GM20431 (cell line): ENCODE measurements around the gene VARS1.
"Not testable (repeated sequence)": the region's sequence is repeated elsewhere in the genome, so short reads cannot be mapped to it uniquely, and the experiment has no call there.

ENCODE experiments used
- in situ Hi-C: fragments of 300-500 bp; cut with MseI, MboI; formaldehyde crosslinking; loops from one replicate; pipeline ENCODE4 v1.15.0; 2020; ENCODE audit warnings: low sequenced_read_pairs; ENCODE audit not compliant: unreplicated experiment

The VARS1 gene

DNA sequence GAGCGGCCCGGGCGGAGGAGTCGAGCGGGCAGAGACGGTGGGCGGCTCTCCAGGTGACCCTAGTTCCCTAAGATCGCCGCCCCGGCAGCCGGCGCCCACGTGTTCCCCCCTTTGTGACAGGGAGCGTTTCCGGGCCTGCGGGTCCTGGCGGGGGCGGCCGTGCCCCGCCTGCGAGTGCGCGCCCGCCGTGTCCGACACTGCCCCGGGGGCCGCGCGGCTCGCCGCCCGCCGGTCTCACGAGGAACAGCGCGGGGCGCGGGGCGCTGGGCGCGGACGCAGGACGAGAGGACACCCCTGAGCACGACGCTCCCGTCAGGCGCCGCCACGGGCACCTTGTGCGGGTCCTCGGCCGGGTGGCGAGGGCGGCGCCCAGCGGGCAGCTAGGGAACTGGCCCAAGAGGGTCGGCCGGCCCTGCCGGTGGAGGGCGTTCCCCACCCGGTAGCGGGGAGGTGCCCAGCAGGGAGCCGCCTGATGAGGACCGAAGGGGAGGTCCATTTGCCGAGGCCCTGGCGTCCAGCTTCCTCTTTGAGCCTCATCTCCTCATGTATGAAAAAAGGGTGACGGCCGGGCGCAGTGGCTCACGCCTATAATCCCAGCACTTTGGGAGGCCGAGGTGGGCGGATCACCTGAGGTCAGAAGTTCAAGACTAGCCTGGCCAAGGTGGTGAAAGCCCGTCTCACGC lies at the start of gene VARS1:
Gene VARS1, minus strand, starts transcription at position 137 of the 683 bp plus-strand sequence. CDS start 535 bp downstream, outside the sequence.
- in situ Hi-C loops = no loop called here

- in situ Hi-C loops = no loop called here
Observed at GRCh38 chr6:31844507-31844906, 49.0 kb upstream of the VARS1 start.

DNA sequence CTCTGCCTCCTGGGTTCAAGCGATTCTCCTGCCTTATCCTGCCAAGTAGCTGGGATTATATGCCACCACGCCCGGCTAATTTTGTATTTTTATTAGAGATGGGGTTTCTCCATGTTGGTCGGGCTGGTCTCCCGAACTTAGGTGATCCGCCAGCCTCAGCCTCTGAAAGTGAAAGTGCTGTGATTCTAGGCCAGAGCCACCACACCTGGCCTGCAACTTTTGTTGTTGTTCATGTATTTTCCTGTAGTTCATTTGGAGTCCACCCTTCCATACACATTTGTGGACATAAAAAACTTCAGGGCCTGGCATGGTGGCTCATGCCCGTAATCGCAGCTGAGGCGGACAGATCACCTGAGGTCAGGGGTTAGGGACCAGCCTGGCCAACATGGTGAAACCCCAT lies 46.5 kb upstream of the VARS1 start:
- in situ Hi-C loops = no loop called here

- in situ Hi-C loops = not testable (repeated sequence)
Observed at GRCh38 chr6:31839779-31840126, 44.2 kb upstream of the VARS1 start.

DNA sequence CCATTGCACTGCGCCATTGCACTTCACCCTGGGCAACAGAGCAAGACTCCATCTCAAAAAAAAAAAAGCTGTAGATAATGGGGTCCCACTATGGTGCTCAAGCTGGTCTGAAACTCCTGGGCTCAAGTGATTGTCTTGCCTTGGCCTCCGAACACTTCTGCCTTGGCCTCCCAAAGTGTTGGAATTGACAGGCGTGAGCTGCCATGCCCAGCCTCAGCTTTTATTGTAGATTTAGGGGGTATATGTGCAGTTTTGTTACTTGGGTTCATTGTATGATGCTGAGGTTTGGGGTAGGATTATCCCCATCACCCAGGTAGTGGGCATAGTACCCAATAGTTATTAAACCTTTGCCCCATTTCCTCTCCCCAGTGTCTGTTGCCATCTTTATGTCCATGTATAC lies 43.4 kb upstream of the VARS1 start:
- in situ Hi-C loops = no loop called here

- in situ Hi-C loops = not testable (repeated sequence)
Observed at GRCh38 chr6:31838114-31838553, 42.6 kb upstream of the VARS1 start.

DNA sequence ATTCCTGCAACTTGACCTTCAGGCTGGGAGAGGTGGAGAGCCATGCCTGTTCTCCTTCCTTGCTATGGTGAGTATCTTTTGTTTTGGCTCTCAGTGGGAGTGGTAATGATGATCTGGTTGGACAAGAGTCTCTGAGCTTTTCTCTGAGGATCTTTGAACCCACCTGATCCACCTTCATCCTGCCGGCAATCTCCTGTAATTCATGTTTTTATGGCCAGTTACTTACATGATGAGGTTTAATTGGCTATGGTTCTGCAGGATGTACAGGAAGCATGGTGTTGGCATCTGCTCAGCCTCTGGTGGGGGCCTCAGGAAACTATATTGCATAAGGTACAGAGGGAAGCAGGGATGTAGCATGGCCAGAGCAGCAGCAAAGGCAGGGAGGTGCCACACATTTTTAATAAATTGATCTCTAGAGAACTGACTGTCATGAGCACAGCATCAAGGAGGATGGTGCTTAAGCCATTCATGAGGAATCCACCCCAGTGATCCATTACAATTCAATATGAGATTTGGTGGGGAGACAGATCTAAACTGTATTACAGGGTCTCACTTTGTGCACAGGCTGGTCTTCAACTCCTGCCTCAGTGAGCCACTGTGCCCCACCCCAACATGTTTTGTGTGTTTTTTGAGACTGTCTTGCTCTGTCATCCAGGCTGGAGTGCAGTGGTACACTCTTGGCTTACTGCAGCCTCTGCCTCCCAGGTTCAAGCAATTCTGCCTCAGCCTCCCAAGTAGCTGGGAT lies 42.0 kb upstream of the VARS1 start:
- in situ Hi-C loops = no loop called here

GRCh38 chr6:31836474-31837368 lies 41.2 kb upstream of the VARS1 start:
- in situ Hi-C loops = no loop called here

DNA sequence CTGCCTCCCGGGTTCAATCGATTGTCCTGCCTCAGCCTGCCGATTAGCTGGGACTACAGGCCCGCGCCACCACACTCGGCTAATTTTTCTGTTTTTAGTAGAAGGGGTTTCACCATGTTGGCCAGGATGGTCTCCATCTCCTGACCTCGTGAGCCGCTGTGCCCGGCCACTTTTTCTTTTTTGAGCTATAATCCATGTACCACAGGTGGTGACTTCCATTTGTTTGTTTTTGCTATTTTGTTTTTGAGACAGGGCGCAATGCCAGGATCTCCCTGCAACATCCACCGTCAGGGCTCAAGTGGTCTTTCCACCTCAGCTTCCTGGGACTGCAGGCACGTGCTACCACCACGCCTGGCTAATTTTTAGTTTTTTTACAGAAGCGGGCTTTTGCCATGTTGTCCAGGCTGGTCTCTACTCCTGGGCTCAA lies 40.5 kb upstream of the VARS1 start:
- in situ Hi-C loops = no loop called here

DNA sequence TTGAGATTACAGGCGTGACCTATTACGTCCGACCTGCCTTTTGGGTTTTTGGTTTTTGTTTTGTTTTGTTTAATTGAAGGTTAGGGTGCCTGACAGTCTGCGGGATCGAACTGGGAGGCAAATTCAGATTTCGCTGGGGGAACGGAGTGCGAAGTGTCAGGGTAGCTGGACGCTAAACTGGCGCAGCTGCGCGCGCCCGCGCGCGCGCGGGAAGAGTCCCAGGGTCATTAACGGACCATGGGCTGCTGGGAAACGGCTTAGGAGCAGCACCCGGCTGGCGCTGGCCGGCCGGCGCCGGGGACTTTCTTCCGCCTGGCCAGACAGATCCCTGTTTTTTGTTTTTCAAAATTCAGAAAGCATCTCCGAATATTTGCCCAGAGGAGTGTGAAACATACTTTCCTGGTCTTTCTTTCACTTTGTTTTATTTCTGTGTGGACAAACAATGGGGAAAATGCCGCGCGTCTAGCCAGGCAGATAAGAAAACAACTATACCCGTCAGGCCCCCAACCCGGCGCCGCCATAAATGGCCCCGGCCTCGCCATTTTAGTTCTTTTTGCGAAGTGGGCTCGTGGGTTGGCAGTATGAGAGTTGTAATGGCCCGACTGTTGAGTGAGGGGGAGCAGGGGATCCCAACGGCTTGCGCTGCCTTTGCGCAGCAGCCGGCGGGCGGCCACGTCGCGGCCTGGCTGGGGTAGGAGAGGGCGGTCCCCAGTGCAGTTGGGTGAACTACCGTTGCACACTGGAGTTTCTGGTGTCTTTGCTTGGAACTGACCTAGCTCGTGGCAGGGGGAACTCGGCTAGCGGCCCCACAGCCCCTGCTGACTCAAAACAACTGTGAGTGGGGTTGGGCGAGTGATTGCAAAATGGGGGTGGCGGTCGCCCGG lies 39.1 kb upstream of the VARS1 start:
- in situ Hi-C loops = no loop called here

DNA sequence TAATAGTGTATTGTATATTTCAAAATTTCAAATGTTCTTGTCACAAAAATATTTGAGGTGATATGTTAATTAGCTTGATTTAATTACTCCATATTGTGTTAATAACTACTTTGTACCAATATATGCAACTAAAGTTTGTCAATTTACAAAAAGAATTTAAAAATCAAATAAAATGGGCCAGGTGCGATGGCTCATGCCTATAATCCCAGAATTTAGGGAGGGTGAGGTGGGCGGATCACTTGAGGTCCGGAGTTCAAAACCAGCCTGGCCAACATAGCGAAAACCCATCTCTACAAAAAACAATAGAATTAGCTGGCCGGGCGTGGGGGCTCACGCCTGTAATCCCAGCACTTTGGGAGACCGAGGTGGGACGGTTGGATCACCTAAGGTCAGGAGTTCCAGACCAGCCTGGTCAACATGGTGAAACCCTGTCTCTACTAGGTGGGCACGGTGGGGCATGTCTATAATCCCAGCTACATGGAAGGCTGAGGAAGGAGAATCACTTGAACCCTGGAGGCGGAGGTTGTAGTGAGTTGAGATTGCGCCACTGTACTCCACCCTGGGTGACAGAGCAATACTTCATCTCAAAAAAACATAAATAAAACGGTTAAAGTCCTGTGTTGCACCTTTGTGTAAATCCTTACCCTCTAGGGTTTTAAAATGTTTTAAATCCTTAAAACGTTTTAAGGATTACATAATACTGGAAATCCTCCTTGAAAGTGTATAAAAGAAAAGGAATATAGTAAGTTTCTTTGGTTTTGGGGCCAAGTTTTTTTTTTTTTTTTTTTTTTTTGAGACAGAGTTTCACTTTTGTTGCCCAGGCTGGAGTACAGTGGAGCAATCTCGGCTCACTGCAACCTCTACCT lies 36.0 kb upstream of the VARS1 start:
- in situ Hi-C loops = no loop called here

- in situ Hi-C loops = no loop called here
Observed at GRCh38 chr6:31830886-31831335, 35.4 kb upstream of the VARS1 start.

GRCh38 chr6:31829633-31830283 lies 34.2 kb upstream of the VARS1 start:
- in situ Hi-C loops = no loop called here

DNA sequence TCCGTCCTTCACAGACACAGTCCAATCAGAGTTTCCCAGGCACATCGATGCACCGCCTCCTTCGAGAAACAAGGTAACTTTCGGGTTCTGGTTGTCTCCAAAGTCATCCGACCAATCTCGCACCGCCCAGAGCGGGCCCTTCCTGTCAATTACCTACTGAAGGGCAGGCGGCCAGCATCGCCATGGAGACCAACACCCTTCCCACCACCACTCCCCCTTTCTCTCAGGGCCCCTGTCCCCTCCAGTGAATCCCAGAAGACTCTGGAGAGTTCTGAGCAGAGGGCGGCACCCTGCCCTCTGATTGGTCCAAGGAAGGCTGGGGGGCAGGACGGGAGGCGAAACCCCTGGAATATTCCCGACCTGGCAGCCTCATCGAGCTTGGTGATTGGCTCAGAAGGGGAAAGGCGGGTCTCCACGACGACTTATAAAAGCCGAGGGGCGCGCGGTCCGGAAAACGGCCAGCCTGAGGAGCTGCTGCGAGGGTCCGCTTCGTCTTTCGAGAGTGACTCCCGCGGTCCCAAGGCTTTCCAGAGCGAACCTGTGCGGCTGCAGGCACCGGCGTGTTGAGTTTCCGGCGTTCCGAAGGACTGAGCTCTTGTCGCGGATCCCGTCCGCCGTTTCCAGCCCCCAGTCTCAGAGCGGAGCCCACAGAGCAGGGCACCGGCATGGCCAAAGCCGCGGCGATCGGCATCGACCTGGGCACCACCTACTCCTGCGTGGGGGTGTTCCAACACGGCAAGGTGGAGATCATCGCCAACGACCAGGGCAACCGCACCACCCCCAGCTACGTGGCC lies 31.9 kb upstream of the VARS1 start, which contains the start of gene HSPA1B:
Gene HSPA1B, plus strand, starts transcription at position 453 of the 794 bp plus-strand sequence. Its CDS starts 213 bp downstream, at position 666.
- in situ Hi-C loops = no loop called here

GRCh38 chr6:31826793-31827285 lies 31.3 kb upstream of the VARS1 start:
- in situ Hi-C loops = no loop called here

DNA sequence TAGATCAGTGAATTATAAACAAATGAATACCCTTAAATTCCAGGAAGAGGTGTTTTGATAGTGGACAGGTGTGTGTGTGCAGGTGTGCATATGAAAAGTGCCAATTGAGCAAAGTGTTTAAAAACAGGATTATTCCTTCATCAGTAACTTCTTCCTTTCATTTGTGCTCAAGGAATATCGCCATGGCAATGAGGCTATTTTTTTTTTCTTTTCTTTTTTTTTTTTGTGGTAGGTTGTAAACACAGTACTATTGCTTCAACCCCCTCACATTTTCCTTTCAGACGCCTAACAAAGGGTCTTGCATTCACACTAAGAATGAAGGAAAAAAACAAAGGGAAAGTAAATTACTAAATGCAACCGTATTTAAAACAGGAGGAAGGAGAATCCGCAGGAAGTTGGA lies 30.0 kb upstream of the VARS1 start:
- in situ Hi-C loops = no loop called here

GRCh38 chr6:31823592-31824196 lies 28.1 kb upstream of the VARS1 start:
- in situ Hi-C loops = not testable (repeated sequence)
